Trophoblast cell (in vitro differentiated cells and primary cell): Measurements from ENCODE around the gene KCNJ10.

Experiments
- DNase-seq, 2 donors: peaks; one replicate each; pipeline ENCODE4 v3.0.0-alpha.2; 2016
- H2AFZ ChIP-seq: 2 replicates; pipeline ENCODE4 v1.6.1; 2013; ENCODE audit warnings: low read length, moderate library complexity, mild to moderate bottlenecking; ENCODE audit not compliant: insufficient read depth, poor library complexity
- H2AK5ac ChIP-seq: 2 replicates; pipeline ENCODE4 v1.6.1; 2013; ENCODE audit warnings: mild to moderate bottlenecking, low read length
- H2BK120ac ChIP-seq: 2 replicates; pipeline ENCODE4 v1.6.1; 2013; ENCODE audit warnings: low read length, mild to moderate bottlenecking, moderate library complexity; ENCODE audit not compliant: insufficient read depth, poor library complexity
- H2BK12ac ChIP-seq: 2 replicates; pipeline ENCODE4 v1.6.1; 2013; ENCODE audit warnings: mild to moderate bottlenecking, low read length, moderate library complexity
- H2BK5ac ChIP-seq: 2 replicates; pipeline ENCODE4 v1.6.1; 2013; ENCODE audit warnings: low read length, low read depth, moderate library complexity, mild to moderate bottlenecking; ENCODE audit not compliant: poor library complexity
- H3K14ac ChIP-seq: 2 replicates; pipeline ENCODE4 v1.6.1; 2013; ENCODE audit warnings: mild to moderate bottlenecking, low read length
- H3K18ac ChIP-seq: 2 replicates; pipeline ENCODE4 v1.6.1; 2013; ENCODE audit warnings: mild to moderate bottlenecking, low read length
- H3K23ac ChIP-seq: 2 replicates; pipeline ENCODE4 v1.6.1; 2013; ENCODE audit warnings: low read length
- H3K27ac ChIP-seq: 2 replicates; pipeline ENCODE4 v1.5.1; 2013; ENCODE audit warnings: low read depth, mild to moderate bottlenecking, inconsistent platforms, low read length, moderate library complexity
- H3K27me3 ChIP-seq: 2 replicates; pipeline ENCODE4 v1.6.1; 2013; ENCODE audit warnings: inconsistent platforms, mild to moderate bottlenecking, low read length, moderate library complexity; ENCODE audit not compliant: insufficient read depth
- H3K36me3 ChIP-seq, 2 experiments: 1 replicate in 1 of 2; 2 replicates in 1 of 2; pipeline ENCODE4 v1.6.1; 2013; ENCODE audit warnings: low read length in 2 of 2, mild to moderate bottlenecking in 2 of 2, moderate library complexity in 1 of 2; ENCODE audit not compliant: insufficient read depth in 2 of 2, control insufficient read depth in 1 of 2
- H3K4ac ChIP-seq: 2 replicates; pipeline ENCODE4 v1.6.1; 2013; ENCODE audit warnings: low read depth, mild to moderate bottlenecking, low read length, moderate library complexity
- H3K4me1 ChIP-seq, 2 experiments: 1 replicate in 1 of 2; 2 replicates in 1 of 2; pipeline ENCODE4 v1.6.1; 2013; ENCODE audit warnings: low read length in 2 of 2, mild to moderate bottlenecking in 2 of 2, moderate library complexity in 1 of 2; ENCODE audit not compliant: insufficient read depth in 2 of 2, control insufficient read depth in 1 of 2
- H3K4me2 ChIP-seq: 2 replicates; pipeline ENCODE4 v1.6.1; 2013; ENCODE audit warnings: inconsistent platforms, mild to moderate bottlenecking, low read length, moderate library complexity
- H3K4me3 ChIP-seq: 2 replicates; pipeline ENCODE4 v1.5.1; 2013; ENCODE audit warnings: mild to moderate bottlenecking, low read depth, low read length, inconsistent platforms
- H3K79me1 ChIP-seq: one replicate; pipeline ENCODE4 v1.6.1; 2013; ENCODE audit warnings: low read length
- H3K79me2 ChIP-seq: 2 replicates; pipeline ENCODE4 v1.6.1; 2013; ENCODE audit warnings: low read length, mild to moderate bottlenecking; ENCODE audit not compliant: control insufficient read depth, insufficient read depth, poor library complexity
- H3K9ac ChIP-seq: 2 replicates; pipeline ENCODE4 v1.6.1; 2013; ENCODE audit warnings: mild to moderate bottlenecking, low read length
- H3K9me3 ChIP-seq: 2 replicates; pipeline ENCODE4 v1.6.1; 2013; ENCODE audit warnings: low read depth, mild to moderate bottlenecking, control low read depth, inconsistent platforms, low read length; ENCODE audit not compliant: insufficient read depth
- H4K12ac ChIP-seq: 2 replicates; pipeline ENCODE4 v1.6.1; 2013; ENCODE audit warnings: low read depth, mild to moderate bottlenecking, low read length, moderate library complexity
- H4K8ac ChIP-seq: 2 replicates; pipeline ENCODE4 v1.6.1; 2013; ENCODE audit warnings: low read depth, mild to moderate bottlenecking, low read length, moderate library complexity
- H4K91ac ChIP-seq: one replicate; pipeline ENCODE4 v1.6.1; 2013; ENCODE audit warnings: low read depth, mild to moderate bottlenecking, low read length, moderate library complexity
- WGBS: extraction: QIAGEN DNeasy Blood & Tissue Kit; methylation state at CpG from one replicate; pipeline ENCODE4 v1.1.7; 2013; ENCODE audit warnings: missing lambda C conversion rate; ENCODE audit not compliant: insufficient read length, insufficient coverage; ENCODE audit errors: extremely low coverage; 5-methylcytosine and 5-hydroxymethylcytosine counted together

KCNJ10 gene

DNA sequence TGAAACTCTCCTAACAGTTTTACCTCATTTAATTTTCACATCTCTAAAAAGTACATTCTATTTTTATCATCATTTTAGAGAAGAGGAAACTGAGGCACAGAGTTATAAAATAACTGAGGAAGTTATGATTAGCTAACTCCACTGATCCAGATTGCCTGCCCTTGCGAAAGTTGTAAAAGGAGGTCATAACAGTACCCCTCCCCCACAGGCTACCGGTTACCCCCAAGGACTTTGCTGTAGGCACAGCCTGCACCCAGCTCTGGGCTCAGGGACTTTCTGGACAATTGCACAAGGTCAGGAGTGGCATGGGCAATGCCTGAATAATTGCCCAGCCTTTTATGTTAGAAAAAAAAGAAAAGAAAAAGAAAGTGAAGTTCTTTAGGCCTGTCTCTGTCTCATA, 60.9 kb downstream of the KCNJ10 start:
- peaks cover 1% of the 10 kb centered on the region for H3K9me3 ChIP-seq
- H3K18ac ChIP-seq: no peak overlapping the region
- WGBS: no CpG with 5 or more reads among the region's 2 CpGs
- H3K79me2 ChIP-seq: no peaks in the 10 kb centered on the region
- H4K12ac ChIP-seq: no peak overlapping the region
- no peak overlapping the region for H2AFZ ChIP-seq
- H3K4ac ChIP-seq: no peak overlapping the region
- H3K4me1 ChIP-seq: no peaks in the 10 kb centered on the region
- H3K14ac ChIP-seq: no peak overlapping the region
- no peak overlapping the region for H3K27ac ChIP-seq
- H3K4me3 ChIP-seq: no peak overlapping the region
- H3K79me1 ChIP-seq: no peaks in the 10 kb centered on the region
- no peak overlapping the region for H3K23ac ChIP-seq
- no peak overlapping the region for H3K4me2 ChIP-seq
- no peak overlapping the region for H2BK120ac ChIP-seq
- no peak overlapping the region for H4K8ac ChIP-seq
- peak overlapping the region; percentile 27 for H3K9ac ChIP-seq
- no peaks in the 10 kb centered on the region for H3K27me3 ChIP-seq
- no peak overlapping the region for H4K91ac ChIP-seq
- H2BK12ac ChIP-seq: no peak overlapping the region
- H3K36me3 ChIP-seq: no peaks in the 10 kb centered on the region
- no peak for DNase-seq
- no peak overlapping the region for H2BK5ac ChIP-seq
- no peak overlapping the region for H2AK5ac ChIP-seq

DNA sequence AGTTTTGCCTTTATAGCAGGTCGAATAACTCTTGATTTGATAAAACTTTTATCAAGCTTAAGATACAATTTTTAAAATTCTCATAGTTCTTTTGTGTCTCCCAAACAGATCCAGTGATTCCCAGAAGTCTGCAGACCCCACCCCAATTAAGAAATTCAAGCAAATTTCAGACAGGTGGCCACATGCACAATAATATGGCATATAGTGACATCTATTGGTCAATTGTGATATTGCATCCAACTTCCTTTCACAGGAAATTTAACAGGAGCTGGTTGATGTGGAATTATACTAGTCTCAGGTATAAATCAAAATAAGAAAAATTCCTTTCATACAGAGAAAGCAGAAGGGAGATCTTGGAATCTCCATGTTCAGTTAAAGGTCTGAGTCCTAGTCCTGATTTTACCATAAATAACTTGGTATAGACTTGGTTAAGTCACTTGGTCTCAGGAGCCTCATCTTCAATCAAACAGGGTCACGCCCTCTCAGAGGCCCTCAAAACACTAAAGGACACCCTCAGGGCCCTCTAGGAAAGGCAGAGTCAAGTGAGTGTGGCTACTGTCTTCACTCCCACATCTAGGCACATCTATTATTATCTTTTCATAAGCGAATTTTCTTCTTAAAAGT, 62.3 kb downstream of the KCNJ10 start:
- Histone ChIP-seq H3K9ac (no peak overlapping the region), H3K14ac (no peak overlapping the region), H3K18ac (no peak overlapping the region), H3K36me3 (no peaks in the 10 kb centered on the region), H4K8ac (no peak overlapping the region), H3K27ac (no peak overlapping the region), H3K9me3 (peaks cover 1% of the 10 kb centered on the region), H4K91ac (no peak overlapping the region), H3K27me3 (no peaks in the 10 kb centered on the region), H4K12ac (no peak overlapping the region), H2AFZ (no peak overlapping the region), H2BK12ac (no peak overlapping the region), H2BK5ac (no peak overlapping the region), H3K4ac (no peak overlapping the region), H3K4me1 (no peaks in the 10 kb centered on the region), H3K79me1 (no peaks in the 10 kb centered on the region), H3K23ac (no peak overlapping the region), H2BK120ac (no peak overlapping the region), H3K79me2 (no peaks in the 10 kb centered on the region), H2AK5ac (no peak overlapping the region), H3K4me3 (no peak overlapping the region), H3K4me2 (no peak overlapping the region)
- no CpG with 5 or more reads among the region's 3 CpGs for WGBS
- peak in 1 of 2 donors; percentile 81 for DNase-seq

DNA sequence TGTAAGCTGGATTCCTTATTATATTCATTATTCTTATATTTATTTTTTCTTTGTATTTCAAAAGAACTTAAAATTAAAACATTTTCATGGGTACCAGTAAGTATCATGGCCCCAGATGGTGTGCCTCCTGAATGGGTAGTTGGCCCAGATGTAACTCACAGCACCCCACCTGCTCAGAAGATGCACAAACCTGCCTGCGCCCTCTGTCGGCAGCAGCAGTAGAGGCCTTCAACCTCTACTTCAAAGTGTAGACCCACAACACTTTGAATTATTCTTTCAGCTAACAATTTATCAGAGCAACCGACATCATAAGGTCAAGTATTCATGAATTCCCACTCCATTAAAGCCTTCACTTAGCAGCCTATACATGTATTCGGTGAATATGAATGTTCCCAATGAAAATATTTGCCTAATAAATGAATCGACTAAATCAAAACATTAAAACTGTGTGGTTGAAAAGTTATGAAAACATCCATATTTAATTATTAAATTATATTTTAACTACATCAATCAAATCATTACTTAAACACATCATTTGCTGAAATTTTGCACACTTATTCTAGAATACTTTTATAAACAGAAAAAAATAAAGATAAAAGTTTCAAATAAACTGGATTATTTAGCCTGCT, 63.5 kb downstream of the KCNJ10 start:
- peaks cover 1% of the 10 kb centered on the region for H3K9me3 ChIP-seq
- H3K4me3 ChIP-seq: no peak overlapping the region
- no peak overlapping the region for H4K8ac ChIP-seq
- H3K27me3 ChIP-seq: no peaks in the 10 kb centered on the region
- H4K12ac ChIP-seq: no peak overlapping the region
- H3K9ac ChIP-seq: no peak overlapping the region
- H3K27ac ChIP-seq: no peak overlapping the region
- no peaks in the 10 kb centered on the region for H3K79me1 ChIP-seq
- H3K4ac ChIP-seq: no peak overlapping the region
- H3K36me3 ChIP-seq: no peaks in the 10 kb centered on the region
- peak; percentile 57 to 84 for DNase-seq
- H2BK12ac ChIP-seq: no peak overlapping the region
- no CpG with 5 or more reads among the region's 5 CpGs for WGBS
- H2AFZ ChIP-seq: no peak overlapping the region
- H2BK120ac ChIP-seq: no peak overlapping the region
- H4K91ac ChIP-seq: no peak overlapping the region
- H3K18ac ChIP-seq: no peak overlapping the region
- H3K23ac ChIP-seq: no peak overlapping the region
- no peak overlapping the region for H3K14ac ChIP-seq
- no peak overlapping the region for H2AK5ac ChIP-seq
- H3K4me1 ChIP-seq: no peaks in the 10 kb centered on the region
- H3K4me2 ChIP-seq: no peak overlapping the region
- no peak overlapping the region for H2BK5ac ChIP-seq
- H3K79me2 ChIP-seq: no peaks in the 10 kb centered on the region

DNA sequence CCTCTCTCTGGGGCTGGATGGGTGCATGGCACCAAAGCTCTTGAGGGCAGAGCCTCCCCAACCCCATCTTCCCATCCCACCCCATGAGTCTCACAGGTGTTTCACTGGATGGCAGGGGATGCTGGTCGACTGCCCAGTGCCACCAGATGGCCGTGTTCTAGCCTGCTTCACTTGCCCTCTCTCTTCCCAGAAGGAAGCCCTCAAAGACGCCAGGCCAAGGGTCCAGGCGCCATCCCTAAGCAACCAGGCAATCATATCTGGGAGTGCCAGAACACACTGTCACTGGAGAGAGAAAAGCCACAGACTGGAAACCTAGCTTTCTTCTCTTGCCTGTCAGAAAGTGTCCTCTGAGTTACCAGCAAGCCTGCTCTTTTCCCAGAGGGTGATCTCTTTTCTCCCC, 64.9 kb downstream of the KCNJ10 start:
- H2AK5ac ChIP-seq: no peak overlapping the region
- H3K27ac ChIP-seq: no peak overlapping the region
- DNase-seq: no peak
- no peak overlapping the region for H3K14ac ChIP-seq
- no peak overlapping the region for H2AFZ ChIP-seq
- WGBS: no CpG with 5 or more reads among the region's 4 CpGs
- H3K23ac ChIP-seq: no peak overlapping the region
- H3K4ac ChIP-seq: no peak overlapping the region
- H3K27me3 ChIP-seq: no peaks in the 10 kb centered on the region
- no peak overlapping the region for H2BK120ac ChIP-seq
- no peak overlapping the region for H2BK5ac ChIP-seq
- no peak overlapping the region for H3K18ac ChIP-seq
- H3K79me1 ChIP-seq: no peaks in the 10 kb centered on the region
- H3K4me2 ChIP-seq: no peak overlapping the region
- H4K12ac ChIP-seq: no peak overlapping the region
- no peak overlapping the region for H3K4me3 ChIP-seq
- no peak overlapping the region for H4K91ac ChIP-seq
- no peaks in the 10 kb centered on the region for H3K4me1 ChIP-seq
- H3K9me3 ChIP-seq: peaks cover 1% of the 10 kb centered on the region
- no peak overlapping the region for H4K8ac ChIP-seq
- H2BK12ac ChIP-seq: no peak overlapping the region
- H3K36me3 ChIP-seq: no peaks in the 10 kb centered on the region
- no peaks in the 10 kb centered on the region for H3K79me2 ChIP-seq
- H3K9ac ChIP-seq: no peak overlapping the region
